Aorta (tissue), 4 donors: ENCODE measurements around the gene TCP11. TPM values are rescaled to one million over a fixed set of nuclear protein-coding genes. Genes with fewer than 3 reads are reported as not detected.

Experiments used
- polyA plus RNA-seq, 2 donors: library from polyadenylated mRNA; stranded (reverse); fragments of 200-250 nt; gene quantifications; one replicate each; pipeline ENCODE4 v1.2.3, GENCODE V29; 2013
- total RNA-seq, 2 donors: library from RNA; stranded (reverse); fragmentation: NEBNext Ultra II Directional; extraction: Animal tissue kit (Norgen Biotek cat#: 25700); gene quantifications; one replicate each; pipeline ENCODE4 v1.2.1, GENCODE V29; 2021
- donor health status: healthy with polysubstance abuse.
- donor health status: Bipolar disorder and iron deficiency.
- donor health status: DM: no; HTN: no; CAD: no.
- donor health status: DM: yes; HTN: yes; CAD: no.

Gene TCP11
- total and polyA plus RNA-seq, 4 donors = 0.36 TPM; not detected in 3

Other genes with a start within 250 kb of the TCP11 start
- 10 to 100 TPM; 57.6 to 63.6 TPM for gene SCUBE3, start 72.6 kb upstream of the TCP11 start, total RNA-seq
- gene SCUBE3, start 72.6 kb upstream of the TCP11 start, polyA plus RNA-seq = 10 to 100 TPM in 1 of 2 donors, 1 to 10 TPM in 1; 9.1 to 50.9 TPM
- gene ZNF76, start 118.4 kb upstream of the TCP11 start, total RNA-seq = 10 to 100 TPM; 26.6 to 46.4 TPM
- 10 to 100 TPM; 10.6 to 51.8 TPM for gene ZNF76, start 118.4 kb upstream of the TCP11 start, polyA plus RNA-seq
- 10 to 100 TPM in 1 of 2 donors, 1 to 10 TPM in 1; 9.9 to 13.0 TPM for gene DEF6, start 156.5 kb upstream of the TCP11 start, total RNA-seq
- gene DEF6, start 156.5 kb upstream of the TCP11 start, polyA plus RNA-seq = 1 to 10 TPM; 1.5 to 2.8 TPM
- 10 to 100 TPM; 24.9 to 27.7 TPM for gene PPARD, start 201.2 kb upstream of the TCP11 start, total RNA-seq
- gene PPARD, start 201.2 kb upstream of the TCP11 start, polyA plus RNA-seq = 10 to 100 TPM in 1 of 2 donors, 1 to 10 TPM in 1; 5.9 to 16.7 TPM